Activated CD8-positive, alpha-beta memory T cell treated with anti-CD3 and anti-CD28 coated beads, Interleukin-2, amount 10 ng/mL, durations not matched to agents 7 days and 5 days (primary cell): ENCODE data around the gene LAGE3. TPM values are rescaled to one million over a fixed set of nuclear protein-coding genes. Genes with fewer than 3 reads are reported as not detected.

Experiments
- ATAC-seq: fragments of 150-1000 bp; cut with Tn5 transposase; one replicate; pipeline ENCODE4 v1.10.0; 2021; ENCODE audit warnings: moderate library complexity
- CTCF ChIA-PET: fragments of 350-600 bp; sonication (Branson Sonifier 250); formaldehyde crosslinking; loops from one replicate; lab custom pipeline; 2021; ENCODE audit warnings: antibody characterized with exemption; lab: Charles Lee
- DNase-seq: peaks from one replicate; pipeline ENCODE4 v3.0.0-alpha.2; 2020
- H3K27ac Mint-ChIP-seq: one replicate; pipeline ENCODE4 v1.8.0; 2021; ENCODE audit warnings: mild to moderate bottlenecking, mixed read lengths
- H3K27me3 Mint-ChIP-seq: one replicate; pipeline ENCODE4 v1.8.0; 2021; ENCODE audit warnings: mixed read lengths
- H3K36me3 Mint-ChIP-seq: one replicate; pipeline ENCODE4 v1.8.0; 2021; ENCODE audit warnings: mild to moderate bottlenecking, mixed read lengths
- H3K4me1 Mint-ChIP-seq: one replicate; pipeline ENCODE4 v1.8.0; 2021; ENCODE audit warnings: mixed read lengths
- H3K4me3 Mint-ChIP-seq: one replicate; pipeline ENCODE4 v1.8.0; 2021; ENCODE audit warnings: mild to moderate bottlenecking, moderate library complexity, mixed read lengths
- H3K9me3 Mint-ChIP-seq: one replicate; pipeline ENCODE4 v1.8.0; 2022; ENCODE audit warnings: low read depth, mixed read lengths
- total RNA-seq, 2 experiments: library from RNA; stranded (reverse); gene quantifications; one replicate each; pipeline ENCODE4 v1.2.3, GENCODE V29; 2021

LAGE3 gene
- total RNA-seq, 2 experiments from 2014 or later: 38.8 to 39.0 TPM

- CTCF ChIA-PET: no interaction called here
- ATAC-seq (no peak), DNase-seq (no peak)
- Mint-ChIP-seq H3K27ac (peak overlapping the region; percentile 72), H3K4me1 (peaks cover 26% of the 10 kb centered on the region), H3K36me3 (peaks cover 12% of the 10 kb centered on the region), H3K4me3 (peak overlapping the region; percentile 80), H3K9me3 (no peaks in the 10 kb centered on the region), H3K27me3 (no peaks in the 10 kb centered on the region)
Measured at GRCh38 chrX:154437971-154438893, 40.8 kb downstream of the LAGE3 start.

GRCh38 chrX:154436983-154437752 is 41.9 kb downstream of the LAGE3 start, which contains the start of gene GDI1:
TSS of gene GDI1 (plus strand) at chrX:154437154. CDS start at chrX:154437255, 101 bp downstream.
- H3K4me1 Mint-ChIP-seq: peaks cover 26% of the 10 kb centered on the region
- DNase-seq: peak; percentile 61
- no peaks in the 10 kb centered on the region for H3K27me3 Mint-ChIP-seq
- H3K4me3 Mint-ChIP-seq: peak within 1 kb of the TSS; percentile 80
- H3K27ac Mint-ChIP-seq: peak within 1 kb of the TSS; percentile 82
- peak; percentile 66 for ATAC-seq
- H3K36me3 Mint-ChIP-seq: peaks cover 12% of the 10 kb centered on the region
- CTCF ChIA-PET: no interaction called here
- H3K9me3 Mint-ChIP-seq: no peaks in the 10 kb centered on the region

DNA sequence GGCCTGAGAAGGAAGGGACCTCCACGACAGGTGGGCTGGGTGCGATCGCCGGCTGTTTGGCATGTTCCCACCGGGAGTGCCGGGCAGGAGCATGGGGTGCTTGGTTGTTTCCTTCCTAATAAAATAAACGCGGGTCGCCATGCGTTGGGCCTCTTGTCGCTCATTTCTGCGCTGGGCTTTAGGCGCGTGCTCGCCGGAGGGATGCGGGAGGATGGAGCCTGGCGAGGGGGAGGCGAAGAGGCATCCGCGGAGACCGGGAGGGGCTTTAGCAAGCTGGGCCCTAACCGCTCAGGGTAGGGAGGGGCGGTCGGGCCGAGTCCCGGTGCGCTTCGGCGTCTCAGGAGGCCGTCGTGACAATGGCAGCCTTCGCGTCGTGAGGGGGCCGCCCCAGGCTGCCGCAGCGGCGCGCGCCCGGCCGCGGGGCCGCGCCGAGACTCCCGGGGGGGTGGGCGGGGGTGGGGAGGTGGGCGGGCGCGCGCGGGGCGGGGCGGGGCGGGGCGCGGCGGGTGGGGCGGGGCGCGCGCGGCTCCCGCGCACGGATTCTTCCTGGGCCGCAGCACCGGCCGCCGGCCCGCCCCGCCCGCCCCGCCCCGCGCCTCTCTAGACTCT is 42.6 kb downstream of the LAGE3 start:
- no peaks in the 10 kb centered on the region for H3K27me3 Mint-ChIP-seq
- H3K9me3 Mint-ChIP-seq: no peaks in the 10 kb centered on the region
- ATAC-seq (peak; percentile 78), DNase-seq (peak; percentile 61)
- peaks cover 8% of the 10 kb centered on the region for H3K36me3 Mint-ChIP-seq
- CTCF ChIA-PET: no interaction called here
- H3K27ac Mint-ChIP-seq: peak overlapping the region; percentile 82
- H3K4me1 Mint-ChIP-seq: peaks cover 22% of the 10 kb centered on the region
- peak overlapping the region; percentile 66 for H3K4me3 Mint-ChIP-seq

DNA sequence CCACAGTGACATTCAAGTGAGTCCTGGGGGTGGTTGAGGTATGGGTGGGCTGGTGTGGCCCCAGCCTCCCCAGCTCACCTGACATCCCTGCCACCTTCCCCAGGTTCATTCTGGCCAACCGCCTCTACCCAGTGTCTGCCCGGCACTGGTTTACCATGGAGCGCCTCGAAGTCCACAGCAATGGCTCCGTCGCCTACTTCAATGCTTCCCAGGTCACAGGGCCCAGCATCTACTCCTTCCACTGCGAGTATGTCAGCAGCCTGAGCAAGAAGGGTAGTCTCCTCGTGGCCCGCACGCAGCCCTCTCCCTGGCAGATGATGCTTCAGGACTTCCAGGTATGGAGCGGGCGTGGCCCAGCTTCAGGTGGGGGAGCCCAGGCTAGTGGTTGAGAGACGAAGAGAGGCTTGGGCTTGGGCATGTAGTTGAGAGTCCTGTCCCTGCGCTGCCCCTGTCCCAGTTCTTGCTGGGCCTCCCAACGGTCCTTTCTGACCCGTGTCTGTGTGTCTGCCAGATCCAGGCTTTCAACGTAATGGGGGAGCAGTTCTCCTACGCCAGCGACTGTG is 43.8 kb downstream of the LAGE3 start:
- Mint-ChIP-seq H3K36me3 (peaks cover 6% of the 10 kb centered on the region), H3K9me3 (no peaks in the 10 kb centered on the region), H3K4me3 (no peak overlapping the region), H3K4me1 (peaks cover 25% of the 10 kb centered on the region), H3K27ac (no peak overlapping the region), H3K27me3 (no peaks in the 10 kb centered on the region)
- DNase-seq (no peak), ATAC-seq (no peak)
- CTCF ChIA-PET: no interaction called here

DNA sequence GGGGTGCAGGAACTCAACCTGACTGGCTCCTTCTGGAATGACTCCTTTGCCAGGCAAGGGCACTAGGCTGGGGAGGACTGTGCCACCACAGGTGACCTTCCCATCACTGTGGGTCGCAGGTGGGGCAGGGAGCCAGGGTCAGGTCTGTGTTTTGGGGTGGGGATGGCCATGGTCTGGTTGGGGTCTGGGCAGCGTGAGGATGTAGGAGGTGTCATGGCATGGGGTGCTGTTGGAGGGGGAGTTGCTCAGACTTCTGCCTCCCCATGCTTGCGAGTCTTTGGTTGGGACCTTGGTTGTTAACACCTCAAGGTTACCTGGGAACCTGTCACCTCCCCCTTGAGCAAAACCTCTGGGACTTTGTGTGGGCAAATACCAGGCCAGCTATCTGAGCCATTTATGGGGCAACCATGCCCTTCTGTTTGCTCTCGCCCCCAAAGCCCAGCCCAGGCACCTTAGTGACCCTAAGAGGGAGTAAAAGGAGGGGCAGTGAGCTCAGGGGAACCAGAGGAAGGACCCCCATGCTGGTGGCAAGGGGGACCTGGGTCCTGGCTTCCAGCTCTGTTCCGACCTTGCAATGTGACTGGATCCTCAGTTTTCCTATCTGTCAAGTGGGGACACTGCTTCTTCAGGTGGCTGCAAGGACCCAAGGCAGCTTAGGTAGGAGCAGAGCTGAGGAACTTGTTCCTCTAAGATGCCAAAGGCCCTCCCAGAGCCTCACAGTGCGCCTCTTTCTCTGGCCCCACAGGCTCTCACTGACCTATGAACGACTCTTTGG is 44.5 kb downstream of the LAGE3 start:
- Mint-ChIP-seq H3K4me3 (no peak overlapping the region), H3K27me3 (no peaks in the 10 kb centered on the region), H3K27ac (no peak overlapping the region), H3K36me3 (peaks cover 5% of the 10 kb centered on the region), H3K4me1 (peaks cover 28% of the 10 kb centered on the region), H3K9me3 (no peaks in the 10 kb centered on the region)
- ATAC-seq (no peak), DNase-seq (no peak)
- CTCF ChIA-PET: no interaction called here

DNA sequence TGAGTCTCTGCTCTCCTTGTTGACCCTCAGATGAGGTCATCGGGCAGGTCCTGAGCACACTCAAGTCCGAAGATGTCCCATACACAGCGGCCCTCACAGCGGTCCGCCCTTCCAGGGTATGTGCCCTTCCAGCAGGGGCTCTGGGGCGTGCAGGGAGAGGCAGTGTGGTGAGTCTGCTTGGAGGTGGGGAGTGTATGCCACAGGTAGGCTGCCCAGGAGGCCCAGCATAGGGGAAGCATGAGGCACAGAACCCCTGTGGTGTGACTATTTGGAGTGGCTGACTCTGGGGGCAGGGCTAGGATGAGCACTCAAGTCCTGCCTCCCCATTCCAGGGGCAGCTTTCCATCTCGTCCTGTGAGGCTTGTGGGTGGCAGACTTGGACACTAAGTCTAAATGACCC is 45.5 kb downstream of the LAGE3 start:
- H3K4me1 Mint-ChIP-seq: peaks cover 30% of the 10 kb centered on the region
- DNase-seq (no peak), ATAC-seq (no peak)
- H3K27ac Mint-ChIP-seq: no peak overlapping the region
- H3K4me3 Mint-ChIP-seq: no peak overlapping the region
- no peaks in the 10 kb centered on the region for H3K27me3 Mint-ChIP-seq
- peaks cover 5% of the 10 kb centered on the region for H3K36me3 Mint-ChIP-seq
- CTCF ChIA-PET: no interaction called here
- H3K9me3 Mint-ChIP-seq: no peaks in the 10 kb centered on the region

DNA sequence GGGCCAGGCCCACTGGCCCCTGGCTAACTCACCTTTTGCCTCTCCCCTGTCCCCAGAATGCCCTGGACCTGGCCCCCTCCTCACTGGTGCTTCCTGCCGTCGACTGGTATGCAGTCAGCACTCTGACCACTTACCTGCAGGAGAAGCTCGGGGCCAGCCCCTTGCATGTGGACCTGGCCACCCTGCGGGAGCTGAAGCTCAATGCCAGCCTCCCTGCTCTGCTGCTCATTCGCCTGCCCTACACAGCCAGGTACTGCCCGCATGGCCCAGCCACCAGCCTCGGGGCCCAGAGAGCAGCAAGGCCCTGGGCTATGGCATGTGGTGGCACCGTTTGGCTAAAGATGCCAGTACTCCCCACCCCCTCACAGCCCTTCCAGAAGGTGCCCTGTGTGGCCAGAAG is 46.9 kb downstream of the LAGE3 start:
- ATAC-seq (no peak), DNase-seq (no peak)
- no peak overlapping the region for H3K4me3 Mint-ChIP-seq

DNA sequence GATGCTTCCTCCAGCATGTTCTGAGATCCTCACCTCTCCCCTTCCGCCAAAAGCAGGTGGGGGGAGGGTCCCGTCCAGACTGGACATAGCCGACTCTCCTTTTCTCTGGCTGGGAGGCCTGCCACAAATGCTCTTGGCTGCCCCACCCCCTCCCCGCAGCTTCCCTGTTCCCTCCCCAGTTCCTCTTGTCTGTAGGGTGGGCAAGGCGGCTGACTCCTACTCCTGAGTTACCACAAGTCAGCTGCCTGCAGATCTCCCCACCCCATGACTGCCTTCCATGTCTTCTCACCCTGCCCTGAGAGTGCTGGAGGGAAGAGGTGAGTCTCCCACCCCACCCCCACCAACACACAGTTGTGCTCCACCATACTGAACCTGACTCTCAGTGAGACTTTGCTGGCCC is 47.7 kb downstream of the LAGE3 start:
- ATAC-seq (no peak), DNase-seq (no peak)
- no peaks in the 10 kb centered on the region for H3K27me3 Mint-ChIP-seq
- CTCF ChIA-PET: no interaction called here
- peaks cover 32% of the 10 kb centered on the region for H3K4me1 Mint-ChIP-seq
- H3K27ac Mint-ChIP-seq: no peak overlapping the region
- no peaks in the 10 kb centered on the region for H3K9me3 Mint-ChIP-seq
- no peaks in the 10 kb centered on the region for H3K36me3 Mint-ChIP-seq
- H3K4me3 Mint-ChIP-seq: no peak overlapping the region

More for the DNA sequence above, 46.9 kb downstream of the LAGE3 start:
- Mint-ChIP-seq H3K27me3 (no peaks in the 10 kb centered on the region), H3K4me1 (peaks cover 31% of the 10 kb centered on the region), H3K9me3 (no peaks in the 10 kb centered on the region), H3K36me3 (no peaks in the 10 kb centered on the region), H3K27ac (no peak overlapping the region)
- CTCF ChIA-PET: no interaction called here

DNA sequence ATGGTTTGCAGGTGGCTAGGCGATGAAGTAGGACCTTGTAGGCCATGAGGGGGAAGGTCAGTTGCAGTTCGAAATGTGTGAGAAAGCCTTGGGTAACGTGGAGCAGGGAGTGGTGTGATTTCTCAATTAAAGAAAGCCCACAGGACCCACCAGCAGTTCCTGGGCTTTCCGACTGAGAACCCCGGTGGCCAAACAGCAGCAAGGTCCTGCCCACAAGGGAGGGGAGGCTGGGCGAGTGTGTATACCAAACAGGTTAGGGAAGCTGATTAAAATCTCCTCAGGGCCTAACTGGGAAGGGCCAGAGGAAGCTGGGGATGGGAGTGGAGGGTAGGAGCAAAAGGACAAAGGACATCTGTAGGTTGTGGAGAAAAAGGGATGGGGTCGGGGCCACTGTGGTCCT is 48.2 kb downstream of the LAGE3 start:
- Mint-ChIP-seq H3K36me3 (no peaks in the 10 kb centered on the region), H3K9me3 (no peaks in the 10 kb centered on the region), H3K4me3 (no peak overlapping the region), H3K27me3 (no peaks in the 10 kb centered on the region), H3K27ac (peak overlapping the region; percentile 4), H3K4me1 (peaks cover 28% of the 10 kb centered on the region)
- CTCF ChIA-PET: no interaction called here
- no peak for ATAC-seq
- no peak for DNase-seq

DNA sequence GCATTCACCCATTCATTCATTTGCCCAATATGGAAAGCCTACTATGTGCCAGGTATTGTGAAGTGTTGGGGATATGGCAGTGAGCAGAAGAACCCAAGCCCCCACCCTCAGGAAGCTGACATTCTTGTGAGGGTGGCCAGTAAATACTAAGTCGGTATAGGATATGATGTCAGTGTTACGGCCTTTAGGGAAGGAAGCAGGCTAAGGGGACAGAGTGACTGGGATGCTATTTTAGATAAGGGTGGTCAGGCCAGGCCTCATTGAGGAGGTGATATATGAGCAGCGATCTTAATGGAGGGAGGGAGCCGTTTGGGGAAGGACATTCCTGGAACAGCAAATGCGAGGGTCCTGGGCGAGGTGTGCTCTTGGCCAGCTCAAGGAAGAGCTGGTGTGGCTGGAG is 48.6 kb downstream of the LAGE3 start:
- Mint-ChIP-seq H3K4me1 (peaks cover 25% of the 10 kb centered on the region), H3K36me3 (no peaks in the 10 kb centered on the region), H3K9me3 (no peaks in the 10 kb centered on the region), H3K27me3 (no peaks in the 10 kb centered on the region), H3K27ac (peak overlapping the region; percentile 4), H3K4me3 (peak overlapping the region; percentile 26)
- ATAC-seq: no peak
- CTCF ChIA-PET: interaction anchor here (0.7 to 1.3 kb wide), 2 partner anchors 21 to 604 kb away, joined by 3 to 5 read pairs; no protein-coding TSS in a partner anchor
- no peak for DNase-seq

DNA sequence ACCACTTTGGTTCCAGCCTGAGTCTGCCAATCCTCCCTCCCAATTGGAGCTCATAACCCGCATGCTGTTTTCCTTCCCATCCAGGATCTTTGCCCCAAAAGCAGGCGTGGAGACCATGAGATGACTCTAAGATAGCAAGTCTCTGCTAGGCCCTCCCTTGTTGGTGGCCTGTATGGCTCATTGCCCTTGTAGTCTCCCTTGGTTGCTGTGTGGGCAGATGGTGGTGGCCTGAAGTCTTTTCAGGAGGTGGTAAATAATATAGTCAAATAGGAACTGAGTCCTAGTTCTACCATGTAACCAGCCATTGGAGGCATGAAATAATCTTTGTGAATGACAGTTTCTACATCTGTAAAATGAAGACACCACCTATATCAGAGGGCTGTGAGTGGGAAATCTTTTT is 49.4 kb downstream of the LAGE3 start:
- no peak overlapping the region for H3K27ac Mint-ChIP-seq

More for the DNA sequence above, 49.4 kb downstream of the LAGE3 start:
- Mint-ChIP-seq H3K4me3 (peak overlapping the region; percentile 74), H3K27me3 (no peaks in the 10 kb centered on the region), H3K36me3 (no peaks in the 10 kb centered on the region), H3K4me1 (peaks cover 25% of the 10 kb centered on the region), H3K9me3 (no peaks in the 10 kb centered on the region)
- DNase-seq: no peak
- CTCF ChIA-PET: interaction anchor here (0.7 to 1.3 kb wide), 4 partner anchors 15 to 604 kb away, joined by 3 to 5 read pairs (median 3); partner anchors contain the start of gene UBL4A
- no peak for ATAC-seq
